Measurements from ENCODE around the gene HPSE. TPM values are rescaled to one million over a fixed set of nuclear protein-coding genes. Genes with fewer than 3 reads are reported as not detected.

HPSE gene
- total and polyA plus RNA-seq, 2 experiments from 2014 or later, result 2.2 to 2.9 TPM

DNA sequence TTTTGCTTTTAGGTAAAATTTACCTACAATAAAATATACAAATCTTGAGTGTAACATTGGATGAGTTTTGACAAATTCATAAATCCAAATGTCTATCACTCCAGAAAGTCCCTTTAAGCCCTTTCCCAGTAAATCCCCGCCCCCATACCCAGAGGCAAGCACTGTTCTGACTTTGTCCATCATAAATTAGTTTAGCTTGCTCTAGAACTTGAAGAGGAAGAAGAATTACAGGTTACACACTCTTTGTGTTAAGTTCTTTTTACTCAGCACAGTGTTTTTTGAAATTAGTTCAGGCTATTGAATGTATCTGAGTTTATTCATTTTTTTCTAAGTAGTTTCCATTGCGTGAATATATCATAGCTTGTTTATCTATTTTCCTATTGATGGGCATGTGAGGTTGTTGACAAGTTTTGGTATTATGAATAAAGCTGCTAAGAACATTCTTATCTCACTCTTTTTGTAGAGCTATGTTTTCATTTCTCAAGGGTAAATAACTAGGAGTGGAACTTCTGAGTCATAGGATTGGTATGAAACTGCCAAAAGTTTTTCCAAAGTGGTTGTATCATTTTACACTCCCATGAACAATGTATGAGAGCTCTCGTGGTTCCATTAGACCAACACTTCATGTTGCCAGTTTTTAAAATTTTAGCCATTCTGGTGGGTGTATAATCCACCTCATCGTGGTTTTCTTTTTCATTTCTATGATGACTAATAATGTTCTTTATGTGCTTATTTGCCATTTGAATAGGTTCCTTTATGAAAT, 22.4 kb upstream of the HPSE start (continued):
- TF ChIP-seq, protein P1, sequence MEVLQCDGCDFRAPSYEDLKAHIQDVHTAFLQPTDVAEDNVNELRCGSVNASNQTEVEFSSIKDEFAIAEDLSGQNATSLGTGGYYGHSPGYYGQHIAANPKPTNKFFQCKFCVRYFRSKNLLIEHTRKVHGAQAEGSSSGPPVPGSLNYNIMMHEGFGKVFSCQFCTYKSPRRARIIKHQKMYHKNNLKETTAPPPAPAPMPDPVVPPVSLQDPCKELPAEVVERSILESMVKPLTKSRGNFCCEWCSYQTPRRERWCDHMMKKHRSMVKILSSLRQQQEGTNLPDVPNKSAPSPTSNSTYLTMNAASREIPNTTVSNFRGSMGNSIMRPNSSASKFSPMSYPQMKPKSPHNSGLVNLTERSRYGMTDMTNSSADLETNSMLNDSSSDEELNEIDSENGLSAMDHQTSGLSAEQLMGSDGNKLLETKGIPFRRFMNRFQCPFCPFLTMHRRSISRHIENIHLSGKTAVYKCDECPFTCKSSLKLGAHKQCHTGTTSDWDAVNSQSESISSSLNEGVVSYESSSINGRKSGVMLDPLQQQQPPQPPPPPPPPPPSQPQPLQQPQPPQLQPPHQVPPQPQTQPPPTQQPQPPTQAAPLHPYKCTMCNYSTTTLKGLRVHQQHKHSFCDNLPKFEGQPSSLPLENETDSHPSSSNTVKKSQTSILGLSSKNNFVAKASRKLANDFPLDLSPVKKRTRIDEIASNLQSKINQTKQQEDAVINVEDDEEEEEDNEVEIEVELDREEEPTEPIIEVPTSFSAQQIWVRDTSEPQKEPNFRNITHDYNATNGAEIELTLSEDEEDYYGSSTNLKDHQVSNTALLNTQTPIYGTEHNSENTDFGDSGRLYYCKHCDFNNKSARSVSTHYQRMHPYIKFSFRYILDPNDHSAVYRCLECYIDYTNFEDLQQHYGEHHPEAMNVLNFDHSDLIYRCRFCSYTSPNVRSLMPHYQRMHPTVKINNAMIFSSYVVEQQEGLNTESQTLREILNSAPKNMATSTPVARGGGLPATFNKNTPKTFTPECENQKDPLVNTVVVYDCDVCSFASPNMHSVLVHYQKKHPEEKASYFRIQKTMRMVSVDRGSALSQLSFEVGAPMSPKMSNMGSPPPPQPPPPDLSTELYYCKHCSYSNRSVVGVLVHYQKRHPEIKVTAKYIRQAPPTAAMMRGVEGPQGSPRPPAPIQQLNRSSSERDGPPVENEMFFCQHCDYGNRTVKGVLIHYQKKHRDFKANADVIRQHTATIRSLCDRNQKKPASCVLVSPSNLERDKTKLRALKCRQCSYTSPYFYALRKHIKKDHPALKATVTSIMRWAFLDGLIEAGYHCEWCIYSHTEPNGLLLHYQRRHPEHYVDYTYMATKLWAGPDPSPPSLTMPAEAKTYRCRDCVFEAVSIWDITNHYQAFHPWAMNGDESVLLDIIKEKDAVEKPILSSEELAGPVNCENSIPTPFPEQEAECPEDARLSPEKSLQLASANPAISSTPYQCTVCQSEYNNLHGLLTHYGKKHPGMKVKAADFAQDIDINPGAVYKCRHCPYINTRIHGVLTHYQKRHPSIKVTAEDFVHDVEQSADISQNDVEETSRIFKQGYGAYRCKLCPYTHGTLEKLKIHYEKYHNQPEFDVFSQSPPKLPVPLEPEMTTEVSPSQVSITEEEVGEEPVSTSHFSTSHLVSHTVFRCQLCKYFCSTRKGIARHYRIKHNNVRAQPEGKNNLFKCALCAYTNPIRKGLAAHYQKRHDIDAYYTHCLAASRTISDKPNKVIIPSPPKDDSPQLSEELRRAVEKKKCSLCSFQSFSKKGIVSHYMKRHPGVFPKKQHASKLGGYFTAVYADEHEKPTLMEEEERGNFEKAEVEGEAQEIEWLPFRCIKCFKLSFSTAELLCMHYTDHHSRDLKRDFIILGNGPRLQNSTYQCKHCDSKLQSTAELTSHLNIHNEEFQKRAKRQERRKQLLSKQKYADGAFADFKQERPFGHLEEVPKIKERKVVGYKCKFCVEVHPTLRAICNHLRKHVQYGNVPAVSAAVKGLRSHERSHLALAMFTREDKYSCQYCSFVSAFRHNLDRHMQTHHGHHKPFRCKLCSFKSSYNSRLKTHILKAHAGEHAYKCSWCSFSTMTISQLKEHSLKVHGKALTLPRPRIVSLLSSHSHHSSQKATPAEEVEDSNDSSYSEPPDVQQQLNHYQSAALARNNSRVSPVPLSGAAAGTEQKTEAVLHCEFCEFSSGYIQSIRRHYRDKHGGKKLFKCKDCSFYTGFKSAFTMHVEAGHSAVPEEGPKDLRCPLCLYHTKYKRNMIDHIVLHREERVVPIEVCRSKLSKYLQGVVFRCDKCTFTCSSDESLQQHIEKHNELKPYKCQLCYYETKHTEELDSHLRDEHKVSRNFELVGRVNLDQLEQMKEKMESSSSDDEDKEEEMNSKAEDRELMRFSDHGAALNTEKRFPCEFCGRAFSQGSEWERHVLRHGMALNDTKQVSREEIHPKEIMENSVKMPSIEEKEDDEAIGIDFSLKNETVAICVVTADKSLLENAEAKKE (CRISPR knock-in tag; IDR thresholded peaks at IDR 0.05), result no peak
- no peak for TF ChIP-seq ZNF114 (CRISPR knock-in tag; IDR thresholded peaks at IDR 0.05)

DNA sequence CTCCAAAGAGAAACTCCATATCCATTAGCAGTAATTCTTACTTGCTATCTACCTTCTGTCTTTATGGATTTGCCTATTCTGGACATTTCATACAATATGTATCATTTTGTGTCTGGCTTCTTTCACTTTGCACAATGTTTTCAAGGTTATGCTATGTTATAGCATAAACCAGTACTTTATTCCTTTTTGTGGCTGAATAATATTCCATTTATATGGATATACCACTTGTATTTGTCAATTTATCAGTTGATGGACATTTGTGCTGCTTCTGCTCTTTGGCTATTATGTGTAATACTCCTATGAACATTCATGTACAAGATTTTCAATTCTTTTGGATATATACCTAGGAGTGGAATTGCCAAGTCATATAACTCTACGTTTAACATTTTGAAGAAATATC, 18.9 kb upstream of the HPSE start:
- Histone ChIP-seq H3K4me2 (no peak overlapping the region), H3K36me3 (ENCODE audit: insufficient read depth) (no peaks in the 10 kb centered on the region), H3F3A (replicated peaks; ENCODE audit: low read depth) (no peaks in the 10 kb centered on the region), H3K4me1 (ENCODE audit: insufficient read depth) (no peaks in the 10 kb centered on the region; the same call in 1 of the 2 replicates), H3K27ac (ENCODE audit: low read depth) (no peak overlapping the region), H4K20me1 (replicated peaks; ENCODE audit: insufficient read depth) (no peaks in the 10 kb centered on the region), H3K4me3 (no peak overlapping the region), H2AFZ (no peak overlapping the region), H3K79me2 (replicated peaks; ENCODE audit: insufficient read depth) (no peaks in the 10 kb centered on the region), H3K9me2 (ENCODE audit: insufficient read depth) (no peaks in the 10 kb centered on the region), H3K27me3 (ENCODE audit: insufficient read depth) (no peaks in the 10 kb centered on the region)
- H3K4me1 Mint-ChIP-seq, result no peaks in the 10 kb centered on the region
- no peak overlapping the region for H3K4me3 Mint-ChIP-seq
- H3K9me3 Mint-ChIP-seq, result peaks cover 12% of the 10 kb centered on the region; the same call in 2 of the 3 replicates
- ATAC-seq (no peak), DNase-seq (ENCODE audit: low spot score) (no peak)
- no peak overlapping the region for H3K27ac Mint-ChIP-seq
- H3K27me3 Mint-ChIP-seq (ENCODE audit: insufficient read depth, low read depth, poor library complexity), result no peaks in the 10 kb centered on the region
- no peaks in the 10 kb centered on the region for H3K36me3 Mint-ChIP-seq (ENCODE audit: low read depth)
- TF ChIP-seq, protein P2, sequence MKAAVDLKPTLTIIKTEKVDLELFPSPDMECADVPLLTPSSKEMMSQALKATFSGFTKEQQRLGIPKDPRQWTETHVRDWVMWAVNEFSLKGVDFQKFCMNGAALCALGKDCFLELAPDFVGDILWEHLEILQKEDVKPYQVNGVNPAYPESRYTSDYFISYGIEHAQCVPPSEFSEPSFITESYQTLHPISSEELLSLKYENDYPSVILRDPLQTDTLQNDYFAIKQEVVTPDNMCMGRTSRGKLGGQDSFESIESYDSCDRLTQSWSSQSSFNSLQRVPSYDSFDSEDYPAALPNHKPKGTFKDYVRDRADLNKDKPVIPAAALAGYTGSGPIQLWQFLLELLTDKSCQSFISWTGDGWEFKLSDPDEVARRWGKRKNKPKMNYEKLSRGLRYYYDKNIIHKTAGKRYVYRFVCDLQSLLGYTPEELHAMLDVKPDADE (IDR thresholded peaks at IDR 0.05), result no peak
- TF ChIP-seq, protein P1 (CRISPR knock-in tag; IDR thresholded peaks at IDR 0.05), result no peak
- TF ChIP-seq, protein P3, sequence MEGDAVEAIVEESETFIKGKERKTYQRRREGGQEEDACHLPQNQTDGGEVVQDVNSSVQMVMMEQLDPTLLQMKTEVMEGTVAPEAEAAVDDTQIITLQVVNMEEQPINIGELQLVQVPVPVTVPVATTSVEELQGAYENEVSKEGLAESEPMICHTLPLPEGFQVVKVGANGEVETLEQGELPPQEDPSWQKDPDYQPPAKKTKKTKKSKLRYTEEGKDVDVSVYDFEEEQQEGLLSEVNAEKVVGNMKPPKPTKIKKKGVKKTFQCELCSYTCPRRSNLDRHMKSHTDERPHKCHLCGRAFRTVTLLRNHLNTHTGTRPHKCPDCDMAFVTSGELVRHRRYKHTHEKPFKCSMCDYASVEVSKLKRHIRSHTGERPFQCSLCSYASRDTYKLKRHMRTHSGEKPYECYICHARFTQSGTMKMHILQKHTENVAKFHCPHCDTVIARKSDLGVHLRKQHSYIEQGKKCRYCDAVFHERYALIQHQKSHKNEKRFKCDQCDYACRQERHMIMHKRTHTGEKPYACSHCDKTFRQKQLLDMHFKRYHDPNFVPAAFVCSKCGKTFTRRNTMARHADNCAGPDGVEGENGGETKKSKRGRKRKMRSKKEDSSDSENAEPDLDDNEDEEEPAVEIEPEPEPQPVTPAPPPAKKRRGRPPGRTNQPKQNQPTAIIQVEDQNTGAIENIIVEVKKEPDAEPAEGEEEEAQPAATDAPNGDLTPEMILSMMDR (conservative IDR thresholded peaks at IDR 0.05; ENCODE audit: low read depth in 2 of 2), result no peak
- TF ChIP-seq EZH2 (IDR thresholded peaks at IDR 0.05; ENCODE audit: low read depth, unreplicated experiment), result no peak

All from GM23338 (cell line).